ENCODE results near the gene LRRC28.

LRRC28 gene

DNA sequence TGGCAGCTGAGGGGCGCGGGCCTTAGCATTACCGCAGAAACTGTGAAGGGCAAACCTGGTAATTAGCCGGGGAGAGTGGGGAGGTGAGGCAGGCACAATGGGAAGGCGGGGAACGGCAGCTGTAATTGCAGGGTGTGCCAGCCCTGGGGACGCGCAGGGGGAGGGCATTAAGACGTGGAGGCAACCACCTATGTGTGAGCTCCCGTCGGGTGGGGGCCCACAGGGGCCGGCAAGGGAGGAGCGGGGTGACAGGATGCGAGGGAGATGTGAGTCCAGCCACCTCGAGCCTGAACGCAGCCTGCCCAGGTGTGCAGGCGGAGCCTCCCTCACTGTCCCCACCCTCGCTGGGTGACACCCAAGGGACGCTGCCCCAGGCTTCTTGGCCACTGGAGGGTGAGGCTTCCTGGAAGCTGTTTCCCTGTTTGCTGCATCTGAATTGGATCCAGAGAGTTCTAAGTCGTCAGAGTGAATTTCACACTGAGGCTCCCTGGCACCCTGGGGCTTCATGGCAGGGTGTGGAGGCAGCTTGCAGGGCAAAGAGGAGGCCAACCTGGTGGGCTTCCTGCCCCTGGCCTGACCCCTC, 183.9 kb downstream of the LRRC28 start:
- no peak for DNase-seq (ENCODE audit: low read depth in 2 of 2)

- DNase-seq (ENCODE audit: low read depth in 2 of 2), result no peak
Observed at GRCh38 chr15:99435877-99436541, 184.7 kb downstream of the LRRC28 start.

- no peak for DNase-seq (ENCODE audit: low read depth in 2 of 2)
Observed at GRCh38 chr15:99436542-99437314, 185.4 kb downstream of the LRRC28 start.

DNA sequence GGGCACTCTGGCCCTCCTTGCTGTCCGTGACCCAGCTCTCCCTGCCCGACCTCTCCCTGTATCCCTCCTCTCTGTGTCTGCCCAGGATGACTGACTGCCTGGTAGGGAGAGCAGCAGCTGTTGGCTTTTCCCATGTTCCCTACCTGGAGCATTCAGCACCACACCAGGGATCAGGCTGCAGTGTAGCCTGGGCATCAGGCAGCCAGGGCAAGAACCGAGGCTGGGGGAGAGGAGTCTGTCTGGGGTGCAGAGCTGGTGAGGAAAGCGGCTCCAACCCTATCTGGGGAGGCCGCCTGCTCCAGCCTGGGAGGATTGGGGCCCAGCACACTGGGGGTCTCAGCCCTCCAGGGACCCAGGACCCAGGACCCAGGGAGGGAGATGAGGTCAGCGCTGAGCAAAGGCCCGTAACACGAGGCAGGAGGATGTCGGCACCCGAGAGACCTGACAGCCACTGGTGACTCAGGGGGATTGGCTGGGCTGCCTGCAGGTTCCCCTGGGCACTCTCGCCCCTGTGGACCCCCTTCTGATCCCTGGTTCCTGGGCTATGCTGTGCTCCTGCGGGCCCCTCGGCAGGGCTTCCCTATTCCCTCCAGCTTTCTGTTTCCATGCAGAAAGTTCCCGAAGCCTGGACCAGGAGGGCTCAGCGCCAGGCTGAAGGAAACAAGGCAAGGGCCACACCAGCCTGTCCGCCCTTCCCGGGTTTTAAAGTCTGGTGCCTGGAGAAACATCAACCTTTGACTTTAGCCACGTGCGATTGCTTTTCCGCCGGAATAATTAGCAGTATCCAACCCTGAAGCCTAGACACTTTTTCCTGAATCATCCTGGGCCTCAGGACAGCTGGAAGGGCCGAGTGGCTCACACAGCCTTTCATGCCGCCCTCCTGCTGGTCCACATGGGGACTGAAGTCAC, 186.3 kb downstream of the LRRC28 start:
- DNase-seq (ENCODE audit: low read depth in 2 of 2), result no peak

GRCh38 chr15:99438224-99438585, 186.9 kb downstream of the LRRC28 start:
- DNase-seq (ENCODE audit: low read depth in 2 of 2), result no peak

GRCh38 chr15:99438691-99439523, 187.6 kb downstream of the LRRC28 start:
- DNase-seq (ENCODE audit: low read depth in 2 of 2), result no peak

GRCh38 chr15:99439524-99439835, 188.2 kb downstream of the LRRC28 start:
- DNase-seq (ENCODE audit: low read depth in 2 of 2), result no peak

- DNase-seq (ENCODE audit: low read depth in 2 of 2), result no peak
Observed at GRCh38 chr15:99440029-99440428, 188.7 kb downstream of the LRRC28 start.

All from activated CD4-positive, alpha-beta T cell treated with anti-CD3 and anti-CD28 coated beads for 24 hours (primary cell).